HL-60 (cell line): ENCODE measurements around the gene RAB11FIP5.
"Not testable (repeated sequence)": the region's sequence is repeated elsewhere in the genome, so short reads cannot be mapped to it uniquely, and the experiment has no call there.

Experiments used
- DNase-seq, 2 experiments: peaks; one replicate each; pipeline ENCODE4 v3.0.0-alpha.2; 2010 to 2020; ENCODE audit warnings: low read depth in 1 of 2, low spot score in 1 of 2
- H3K27ac ChIP-seq: fragments of 250-450 bp; sonication (Bioruptor Pico); replicated peaks from 2 replicates; pipeline ENCODE4 v1.5.1; 2020; ENCODE audit warnings: mild to moderate bottlenecking, moderate library complexity
- H3K27me3 ChIP-seq: fragments of 250-450 bp; sonication (Bioruptor Pico); 2 replicates; pipeline ENCODE4 v1.5.1; 2021; ENCODE audit warnings: mild to moderate bottlenecking, moderate library complexity; ENCODE audit not compliant: insufficient read depth, poor library complexity, severe bottlenecking
- H3K4me3 ChIP-seq: replicated peaks from 2 replicates; pipeline ENCODE4 v1.5.1; 2011; ENCODE audit warnings: mild to moderate bottlenecking, control low read depth, low read length; ENCODE audit not compliant: insufficient read depth
- CTCF ChIP-seq: IDR thresholded peaks from one replicate; pipeline ENCODE4 v1.5.1; 2011; ENCODE audit warnings: low read length, control low read depth, inconsistent platforms; ENCODE audit not compliant: insufficient read depth
- GABPA ChIP-seq: IDR thresholded peaks from 2 replicates; pipeline ENCODE4 v1.6.1; 2012; ENCODE audit warnings: low read depth
- POLR2AphosphoS5 ChIP-seq: IDR thresholded peaks from 2 replicates; pipeline ENCODE4 v1.6.1; 2012; ENCODE audit warnings: low read depth
- REST ChIP-seq: IDR thresholded peaks from 2 replicates; pipeline ENCODE4 v1.6.1; 2012; ENCODE audit warnings: low read depth; ENCODE audit not compliant: insufficient replicate concordance
- SPI1 ChIP-seq: IDR thresholded peaks from 2 replicates; pipeline ENCODE4 v1.6.1; 2012; ENCODE audit warnings: low read depth, mild to moderate bottlenecking, borderline replicate concordance

Gene RAB11FIP5

GRCh38 chr2:73095910-73096309 lies 16.8 kb downstream of the RAB11FIP5 start:
- no peak overlapping the region for H3K4me3 ChIP-seq
- no peak overlapping the region for H3K27ac ChIP-seq
- no peak for DNase-seq
- TF ChIP-seq POLR2AphosphoS5 (no peak), GABPA (no peak), SPI1 (no peak), REST (no peak), CTCF (no peak)
- no peaks in the 10 kb centered on the region for H3K27me3 ChIP-seq

- H3K27me3 ChIP-seq, H3K27ac ChIP-seq, H3K4me3 ChIP-seq, DNase-seq: not testable (repeated sequence)
Measured at GRCh38 chr2:73093601-73094218, 19.0 kb downstream of the RAB11FIP5 start.

GRCh38 chr2:73092146-73092783 lies 20.5 kb downstream of the RAB11FIP5 start:
- no peaks in the 10 kb centered on the region for H3K27me3 ChIP-seq
- DNase-seq: no peak
- no peak overlapping the region for H3K4me3 ChIP-seq
- H3K27ac ChIP-seq: no peak overlapping the region
- TF ChIP-seq REST (no peak), SPI1 (no peak), POLR2AphosphoS5 (no peak), GABPA (no peak)

- Histone ChIP-seq H3K27me3 (no peaks in the 10 kb centered on the region), H3K27ac (no peak overlapping the region), H3K4me3 (no peak overlapping the region)
- DNase-seq: no peak
- TF ChIP-seq REST (no peak), SPI1 (no peak)
Measured at GRCh38 chr2:73091696-73092095, 21.1 kb downstream of the RAB11FIP5 start.
